Tibial nerve (tissue), 4 donors: ENCODE results near the gene ITPK1.

Experiments
- CTCF ChIP-seq, 5 experiments: fragments of 200-600 bp in 3 of 5; fragments of 450-650 bp in 2 of 5; sonication (generic) in 3 of 5; IDR thresholded peaks; one replicate each; pipeline ENCODE4 v1.5.1; 2016 to 2019; ENCODE audit warnings: antibody characterized with exemption in 5 of 5, mild to moderate bottlenecking in 3 of 5, moderate library complexity in 2 of 5
- EP300 ChIP-seq, 2 donors: sonication (generic); formaldehyde crosslinking; IDR thresholded peaks; one replicate each; pipeline ENCODE4 v1.6.1; 2017; ENCODE audit warnings: antibody characterized with exemption in 2 of 2, mild to moderate bottlenecking in 1 of 2
- POLR2A ChIP-seq, 2 donors: fragments of 450-650 bp; IDR thresholded peaks; one replicate each; pipeline ENCODE4 v1.6.1; 2017; ENCODE audit warnings: antibody characterized with exemption in 2 of 2, mild to moderate bottlenecking in 2 of 2, moderate library complexity in 2 of 2

- TF ChIP-seq CTCF (IDR thresholded peaks at IDR 0.05) (no peak), EP300 (IDR thresholded peaks at IDR 0.05) (no peak), POLR2A (IDR thresholded peaks at IDR 0.05) (no peak)
Measured at GRCh38 chr14:92961567-92961855, 154.2 kb downstream of the ITPK1 start.
